Keratinocyte (primary cell): ENCODE results near the gene PRLR.

Experiments
- CTCF ChIP-seq, 3 experiments: IDR thresholded peaks in 1 of 3; conservative IDR thresholded peaks in 1 of 3; optimal IDR thresholded peaks in 1 of 3; 2 replicates in 2 of 3; 3 replicates in 1 of 3; pipeline versions ENCODE3 to v1.5.1; 2011; ENCODE audit warnings: low read length in 3 of 3, mild to moderate bottlenecking in 3 of 3, moderate library complexity in 2 of 3, control low read depth in 1 of 3, inconsistent platforms in 1 of 3; ENCODE audit not compliant: insufficient read depth in 2 of 3; ENCODE audit errors: extremely low read depth in 1 of 3
- EZH2 ChIP-seq: IDR thresholded peaks from one replicate; pipeline ENCODE4 v1.6.1; 2012; ENCODE audit warnings: inconsistent platforms, mild to moderate bottlenecking, low read length, moderate library complexity

GRCh38 chr5:35050541-35051126, 179.7 kb downstream of the PRLR start:
- TF ChIP-seq CTCF (optimal IDR thresholded peaks at IDR 0.05 in 1 of 3, IDR thresholded peaks at IDR 0.05 in 1 of 3, conservative IDR thresholded peaks at IDR 0.05 in 1 of 3; ENCODE audit: extremely low read depth in 1 of 3, insufficient read depth in 2 of 3, low read length in 3 of 3): no peak
- no peak for TF ChIP-seq EZH2
